Measurements from ENCODE around the gene ALPI.

GRCh38 chr2:232494542-232494941, 38.6 kb downstream of the ALPI start:
- TF ChIP-seq SIN3A (IDR thresholded peaks at IDR 0.05; ENCODE audit: low read depth) (no peak), EZH2 (IDR thresholded peaks at IDR 0.05) (no peak), SP1 (IDR thresholded peaks at IDR 0.05; ENCODE audit: low read depth) (no peak), CTCF (IDR thresholded peaks at IDR 0.05 in 2 of 3, conservative IDR thresholded peaks at IDR 0.05 in 1 of 3; ENCODE audit: borderline replicate concordance in 1 of 3, insufficient read depth in 1 of 3, low read depth in 2 of 3, low read length in 2 of 3) (no peak), CBX3 (IDR thresholded peaks at IDR 0.05; ENCODE audit: low read depth) (no peak), ATF3 (IDR thresholded peaks at IDR 0.05) (no peak)

All from HCT116 (cell line).